Renal cortex interstitium (tissue), 11 donors: ENCODE results near the gene CARS2. TPM values are rescaled to one million over a fixed set of nuclear protein-coding genes. Genes with fewer than 3 reads are reported as not detected.
"Not testable (repeated sequence)": the region's sequence is repeated elsewhere in the genome, so short reads cannot be mapped to it uniquely, and the experiment has no call there.

Source experiments
- DNase-seq, 11 donors: peaks; one replicate each; pipeline ENCODE4 v3.0.0-alpha.2; 2013; ENCODE audit warnings: low read depth in 9 of 11, low spot score in 4 of 11; ENCODE audit errors: extremely low read depth in 1 of 11
- polyA plus RNA-seq, 3 donors: library from polyadenylated mRNA; unstranded; fragments of 120-200 nt; gene quantifications; one replicate each; pipeline ENCODE4 v1.2.1, GENCODE V29; 2013; ENCODE audit not compliant: insufficient read length in 3 of 3

The CARS2 gene
- polyA plus RNA-seq, 3 donors = 46.5 to 76.1 (median 73.0) TPM

- no peak for DNase-seq
Measured at GRCh38 chr13:110633776-110634175, 72.1 kb downstream of the CARS2 start.

DNA sequence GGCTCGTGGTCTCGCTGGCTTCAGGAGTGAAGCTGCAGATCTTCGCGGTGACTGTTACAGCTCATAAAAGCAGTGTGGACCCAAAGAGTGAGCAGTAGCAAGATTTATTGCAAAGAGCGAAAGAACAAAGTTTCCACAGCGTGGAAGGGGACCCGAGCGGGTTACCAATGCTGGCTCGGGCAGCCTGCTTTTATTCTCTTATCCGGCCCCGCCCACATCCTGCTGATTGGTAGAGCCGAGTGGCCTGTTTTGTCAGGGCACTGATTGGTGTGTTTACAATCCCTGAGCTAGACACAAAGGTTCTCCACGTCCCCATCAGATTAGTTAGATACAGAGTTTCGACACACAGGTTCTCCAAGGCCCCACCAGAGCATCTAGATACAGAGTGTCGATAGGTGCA is 73.7 kb downstream of the CARS2 start:
- not testable (repeated sequence) for DNase-seq

- DNase-seq = peak in 2 of 11 donors; percentile 59 to 61
Measured at GRCh38 chr13:110630566-110631119, 75.3 kb downstream of the CARS2 start.

- no peak for DNase-seq
Measured at GRCh38 chr13:110629735-110630134, 76.2 kb downstream of the CARS2 start.

- DNase-seq = no peak
Measured at GRCh38 chr13:110628952-110629701, 76.8 kb downstream of the CARS2 start.

DNA sequence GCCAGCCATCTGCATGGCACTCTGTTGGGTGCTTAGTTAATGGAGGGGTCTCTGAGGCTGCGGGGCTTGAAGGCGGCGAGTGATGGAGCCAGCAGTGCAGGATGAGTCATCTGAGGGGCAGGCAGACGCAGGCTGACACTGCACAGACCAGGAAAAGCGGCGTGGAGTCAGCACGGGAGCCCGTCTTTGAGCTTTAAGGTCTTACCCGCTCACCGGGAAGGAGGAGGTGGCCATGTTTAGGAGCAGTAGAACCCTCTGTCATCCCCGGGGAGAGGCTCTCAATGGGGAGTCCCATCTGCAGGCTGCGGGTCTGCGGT is 77.5 kb downstream of the CARS2 start:
- no peak for DNase-seq

- no peak for DNase-seq
Measured at GRCh38 chr13:110627761-110628476, 78.0 kb downstream of the CARS2 start.

GRCh38 chr13:110627351-110627750 is 78.6 kb downstream of the CARS2 start:
- no peak for DNase-seq

DNA sequence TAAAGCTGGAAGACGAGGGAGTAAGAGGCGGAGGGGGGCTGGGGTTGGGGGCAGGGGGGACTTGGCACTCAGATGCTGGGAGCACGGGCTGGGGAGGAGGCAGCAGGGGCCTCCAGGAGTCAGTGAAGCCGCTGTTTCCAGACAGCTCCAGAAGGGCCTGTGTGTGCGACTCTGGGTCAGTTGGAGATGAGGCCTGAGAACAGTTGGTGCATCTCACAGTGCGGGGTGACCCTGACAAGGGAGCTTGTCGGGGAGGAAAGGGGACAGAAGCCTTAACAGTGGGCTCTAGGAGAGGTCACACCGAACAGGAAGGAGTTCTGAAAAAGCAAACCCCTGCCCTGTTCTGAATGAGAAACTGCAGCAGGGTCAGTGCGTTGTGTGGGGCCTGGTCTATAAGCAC is 79.4 kb downstream of the CARS2 start:
- peak in 1 of 11 donors; percentile 55 for DNase-seq

GRCh38 chr13:110625771-110626321 is 80.1 kb downstream of the CARS2 start:
- DNase-seq = no peak

GRCh38 chr13:110624766-110625756 is 80.9 kb downstream of the CARS2 start:
- DNase-seq = no peak

- DNase-seq = no peak
Measured at GRCh38 chr13:110620596-110620995, 85.3 kb downstream of the CARS2 start.

- DNase-seq = no peak
Measured at GRCh38 chr13:110618780-110619179, 87.1 kb downstream of the CARS2 start.

DNA sequence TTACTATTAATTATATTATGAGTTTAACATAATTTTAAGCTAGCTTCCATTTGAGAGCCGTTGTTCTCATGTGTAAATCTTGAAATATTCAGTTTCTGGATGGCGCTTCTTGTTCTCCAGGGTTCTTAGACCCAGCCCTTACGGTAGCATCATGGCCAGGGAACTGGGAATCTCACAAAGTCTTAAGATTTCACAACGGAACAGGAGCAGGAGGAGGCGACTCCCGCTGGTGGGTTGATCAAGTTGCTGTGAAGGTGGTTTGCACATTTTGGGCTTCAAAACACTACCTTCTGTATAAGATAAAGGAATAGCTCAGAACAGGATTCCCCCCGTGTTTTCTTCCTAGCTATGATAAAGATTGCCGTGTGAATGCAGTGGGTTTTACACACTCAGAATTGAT is 87.7 kb downstream of the CARS2 start:
- DNase-seq = no peak

DNA sequence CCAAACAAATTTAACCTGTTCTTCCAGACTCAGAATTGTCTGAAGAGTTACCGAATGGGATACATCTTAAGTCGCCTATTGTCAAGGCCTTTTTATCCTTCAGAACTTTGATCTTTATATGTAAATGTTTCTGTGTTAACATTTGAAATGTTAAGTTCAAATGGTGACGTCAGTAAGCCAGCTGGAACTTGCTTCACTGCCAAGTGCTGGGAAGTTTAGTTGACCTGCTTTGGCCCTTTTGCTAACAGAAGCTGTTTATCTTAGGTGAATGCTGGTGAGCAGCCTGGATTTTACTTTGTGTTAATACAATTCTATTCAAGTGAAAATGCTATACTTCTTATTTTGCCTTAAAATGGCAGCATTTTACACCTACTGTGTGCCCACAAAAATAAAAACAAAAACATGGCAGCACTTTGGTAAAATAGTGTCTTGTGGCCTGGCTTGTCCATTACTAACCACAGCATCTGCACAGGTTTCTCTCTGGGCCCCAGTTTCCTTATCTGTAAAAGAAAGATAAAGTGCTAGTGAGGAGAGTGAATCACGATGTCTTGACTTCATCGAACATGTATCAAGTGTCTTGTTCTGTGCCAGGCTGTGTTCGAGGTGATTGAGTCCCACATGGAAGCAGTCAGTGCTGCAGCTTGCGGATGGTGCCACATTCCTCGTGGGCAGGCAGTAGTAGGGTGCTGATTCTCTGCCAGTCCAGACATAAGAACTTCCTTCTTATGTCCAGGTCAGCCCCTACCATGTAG is 88.4 kb downstream of the CARS2 start:
- no peak for DNase-seq

- DNase-seq = no peak
Measured at GRCh38 chr13:110616103-110617101, 89.5 kb downstream of the CARS2 start.
